Right lobe of liver (tissue), 6 donors: Measurements from ENCODE around the gene POLR1G. TPM values are rescaled to one million over a fixed set of nuclear protein-coding genes. Genes with fewer than 3 reads are reported as not detected.
A peak's percentile ranks its signal among the peaks of the same experiment; 100 is the strongest.

Source experiments
- ATAC-seq, 4 donors: fragments of 200-7000 bp; cut with Tn5 transposase; one replicate each; pipeline ENCODE4 v1.9.1; 2020; ENCODE audit warnings: mild to moderate bottlenecking in 4 of 4, moderate library complexity in 4 of 4
- DNase-seq, 3 donors: peaks; one replicate each; pipeline ENCODE4 v3.0.0-alpha.2; 2020
- H3K27ac ChIP-seq, 3 donors: fragments of 200-600 bp; one replicate each; pipeline ENCODE4 v1.8.0; 2022
- H3K27me3 ChIP-seq, 2 donors: fragments of 200-600 bp; one replicate each; pipeline ENCODE4 v1.8.0; 2022
- H3K36me3 ChIP-seq, 4 donors: fragments of 200-600 bp; sonication (generic) in 1 of 4; one replicate each; pipeline versions ENCODE4 v1.5.1 to v1.8.0; 2017 to 2022; ENCODE audit warnings: control low read depth in 1 of 4
- H3K4me1 ChIP-seq, 4 donors: fragments of 200-600 bp; sonication (generic) in 1 of 4; one replicate each; pipeline versions ENCODE4 v1.5.1 to v1.8.0; 2017 to 2022; ENCODE audit warnings: control low read depth in 1 of 4
- H3K4me3 ChIP-seq, 3 donors: fragments of 200-600 bp; one replicate each; pipeline ENCODE4 v1.8.0; 2022
- H3K9me3 ChIP-seq, 4 donors: fragments of 200-600 bp; sonication (generic) in 1 of 4; one replicate each; pipeline versions ENCODE4 v1.5.1 to v1.8.0; 2017 to 2022; ENCODE audit warnings: control low read depth in 1 of 4
- POLR2A ChIP-seq: fragments of 450-650 bp; IDR thresholded peaks from one replicate; pipeline ENCODE4 v1.6.1; 2017; ENCODE audit warnings: antibody characterized with exemption, mild to moderate bottlenecking
- WGBS: methylation state at CpG from one replicate; pipeline ENCODE4 v1.1.6; 2018; ENCODE audit warnings: low coverage, low lambda C conversion rate; ENCODE audit not compliant: insufficient coverage; ENCODE audit errors: missing lambda C conversion rate; 5-methylcytosine and 5-hydroxymethylcytosine counted together
- intact Hi-C, 2 donors: fragments of 100-400 bp; cut with DNase I; formaldehyde crosslinking; loops; one replicate each; pipeline versions ENCODE4 v1.11.2 to v1.14.1; 2022
- long read RNA-seq: library from polyadenylated mRNA; unstranded; transcript quantifications from one replicate; pipeline ENCODE4 v2.0.0, GENCODE V29; 2019
- total RNA-seq, 6 experiments: library from RNA; depleted of rRNA in 2 of 6; stranded (reverse); fragments of >200 nt in 2 of 6; fragmentation: NEBNext Ultra II Directional in 3 of 6; extraction: Animal tissue kit (Norgen Biotek cat#: 25700) in 3 of 6; gene quantifications; one replicate each; pipeline versions ENCODE4 v1.1.0 to v1.2.4, GENCODE V29; 2016 to 2023
- TF ChIP-seq, protein P1 (sequence below), 4 donors: fragments of 200-600 bp in 3 of 4; fragments of 450-650 bp in 1 of 4; IDR thresholded peaks; one replicate each; pipeline versions ENCODE4 v1.5.1 to v1.8.0; 2016 to 2022; ENCODE audit warnings: antibody characterized with exemption in 4 of 4, mild to moderate bottlenecking in 2 of 4
- donor health status: DM: no; HTN: yes; CAD: no.
- donor health status: DM: no; HTN: no; CAD: no.
- donor health status: DM: no; HTN: no; CAD: no.
- donor health status: DM: no; HTN: yes; CAD: no.
- donor health status: DM: no; HTN: yes; CAD: no.

POLR1G gene
- 1 to 10 TPM; 1.3 to 4.5 (median 3.2) TPM for total RNA-seq
- long read RNA-seq, partial matches to known transcripts, result 0 of 2 reads
- long read RNA-seq, other reads (novel, unspliced or antisense), result 1 of 2 reads

DNA sequence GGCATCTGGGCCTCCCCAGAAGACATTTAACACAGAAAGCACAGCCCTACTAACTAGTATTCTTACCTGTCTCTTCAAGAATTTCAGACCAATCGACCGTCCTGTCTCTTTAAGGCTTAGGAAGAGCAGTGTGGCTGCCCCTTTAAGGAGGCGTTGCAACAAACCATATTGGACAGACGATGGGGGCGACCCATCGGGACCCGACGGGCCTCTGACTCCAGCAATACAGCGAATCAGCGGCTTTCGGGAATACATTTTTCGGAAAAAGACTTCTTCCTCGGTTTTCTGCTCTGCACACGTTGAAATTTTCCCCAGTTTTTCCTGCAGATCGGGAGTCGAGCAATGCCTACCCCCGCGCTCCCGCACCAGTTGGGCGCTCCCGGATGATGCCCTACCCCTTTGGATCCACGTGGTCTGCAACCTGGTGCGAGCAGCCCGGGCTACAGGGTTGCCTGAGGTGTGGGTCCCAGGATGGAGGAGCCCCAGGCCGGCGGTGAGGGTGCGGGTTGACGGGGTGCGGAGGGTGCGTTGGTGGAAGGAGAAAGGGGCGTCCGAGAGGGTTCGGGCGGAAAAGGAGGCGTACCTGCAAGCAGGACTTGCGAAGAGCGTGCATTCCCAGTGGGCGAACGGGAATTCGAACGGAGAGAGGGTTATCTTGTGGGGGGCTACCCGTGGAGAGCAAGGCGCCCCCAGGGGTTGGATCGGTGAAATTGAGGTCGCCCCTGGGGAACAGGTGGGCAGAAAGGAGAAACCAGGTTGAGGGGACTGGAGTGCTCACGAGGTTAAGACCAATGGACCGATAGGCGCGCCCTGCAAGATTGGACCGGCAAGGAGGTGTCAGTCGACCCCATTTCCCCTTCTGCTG lies at the start of gene POLR1G:
POLR1G (plus strand) TSS at position 419 of the 865 bp plus-strand sequence; CDS start at position 472, 53 bp downstream.
- DNase-seq (peak; percentile 80 to 86 (median 83)), ATAC-seq (peak; percentile 60 to 79 (median 72))
- intact Hi-C loops, result no loop called here
- Histone ChIP-seq H3K36me3 (no peaks in the 10 kb centered on the region), H3K4me3 (peak within 1 kb of the TSS; percentile 66 to 87 (median 71)), H3K4me1 (peaks cover 0 to 13% (median 6%) of the 10 kb centered on the region in 4 donors), H3K9me3 (no peaks in the 10 kb centered on the region), H3K27me3 (no peaks in the 10 kb centered on the region), H3K27ac (peak within 1 kb of the TSS; percentile 93 to 97 (median 96))
- TF ChIP-seq POLR2A, result peak; percentile 38
- TF ChIP-seq, protein P1, sequence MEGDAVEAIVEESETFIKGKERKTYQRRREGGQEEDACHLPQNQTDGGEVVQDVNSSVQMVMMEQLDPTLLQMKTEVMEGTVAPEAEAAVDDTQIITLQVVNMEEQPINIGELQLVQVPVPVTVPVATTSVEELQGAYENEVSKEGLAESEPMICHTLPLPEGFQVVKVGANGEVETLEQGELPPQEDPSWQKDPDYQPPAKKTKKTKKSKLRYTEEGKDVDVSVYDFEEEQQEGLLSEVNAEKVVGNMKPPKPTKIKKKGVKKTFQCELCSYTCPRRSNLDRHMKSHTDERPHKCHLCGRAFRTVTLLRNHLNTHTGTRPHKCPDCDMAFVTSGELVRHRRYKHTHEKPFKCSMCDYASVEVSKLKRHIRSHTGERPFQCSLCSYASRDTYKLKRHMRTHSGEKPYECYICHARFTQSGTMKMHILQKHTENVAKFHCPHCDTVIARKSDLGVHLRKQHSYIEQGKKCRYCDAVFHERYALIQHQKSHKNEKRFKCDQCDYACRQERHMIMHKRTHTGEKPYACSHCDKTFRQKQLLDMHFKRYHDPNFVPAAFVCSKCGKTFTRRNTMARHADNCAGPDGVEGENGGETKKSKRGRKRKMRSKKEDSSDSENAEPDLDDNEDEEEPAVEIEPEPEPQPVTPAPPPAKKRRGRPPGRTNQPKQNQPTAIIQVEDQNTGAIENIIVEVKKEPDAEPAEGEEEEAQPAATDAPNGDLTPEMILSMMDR (IDR thresholded peaks at IDR 0.05), result peak in 1 of 4 donors; percentile 33
- 0% methylated on average over 46 of the region's 51 CpGs for WGBS

DNA sequence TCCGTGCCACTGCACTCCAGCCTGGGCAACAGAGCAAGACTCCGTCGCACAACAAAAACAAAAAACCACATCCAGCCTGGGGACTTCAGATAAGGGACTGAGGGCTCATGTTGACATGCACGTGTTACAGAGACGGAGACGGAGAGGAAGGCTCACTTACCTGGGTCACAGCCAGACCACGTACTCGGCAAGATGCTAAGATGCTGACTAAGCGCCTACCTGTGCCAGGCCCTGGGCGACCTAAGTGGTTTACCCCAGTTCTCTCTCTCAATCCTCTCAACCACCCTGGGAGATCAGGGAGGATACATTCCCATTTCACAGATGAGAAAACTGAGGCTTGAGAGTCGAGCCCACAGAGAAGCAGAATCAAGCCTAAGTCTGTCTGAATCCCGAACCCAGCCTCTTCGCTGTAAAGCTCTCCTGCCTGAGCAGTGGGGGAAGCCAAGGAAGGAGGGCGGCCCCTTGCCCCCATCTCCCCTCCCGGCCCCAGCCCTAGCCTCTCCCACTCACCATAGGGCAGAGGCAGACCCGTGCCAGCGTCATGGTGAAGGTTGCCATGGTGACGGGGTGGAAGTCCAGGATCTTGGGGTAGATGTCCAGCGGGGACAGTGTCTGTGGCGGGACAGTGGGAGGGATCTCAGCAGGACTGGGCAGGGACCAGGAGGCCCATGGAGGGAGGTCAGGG lies 49.5 kb upstream of the POLR1G start:
- no peak overlapping the region for H3K27ac ChIP-seq
- no peaks in the 10 kb centered on the region for H3K9me3 ChIP-seq
- intact Hi-C loops, result no loop called here
- H3K4me3 ChIP-seq, result no peak overlapping the region
- DNase-seq, result no peak
- TF ChIP-seq POLR2A, result no peak
- TF ChIP-seq, protein P1 (IDR thresholded peaks at IDR 0.05), result no peak
- no peak for ATAC-seq
- H3K27me3 ChIP-seq, result no peaks in the 10 kb centered on the region
- WGBS, result 77% methylated on average over 8 of the region's 20 CpGs
- no peaks in the 10 kb centered on the region for H3K4me1 ChIP-seq
- peaks cover 0 to 8% (median 0%) of the 10 kb centered on the region in 4 donors for H3K36me3 ChIP-seq

DNA sequence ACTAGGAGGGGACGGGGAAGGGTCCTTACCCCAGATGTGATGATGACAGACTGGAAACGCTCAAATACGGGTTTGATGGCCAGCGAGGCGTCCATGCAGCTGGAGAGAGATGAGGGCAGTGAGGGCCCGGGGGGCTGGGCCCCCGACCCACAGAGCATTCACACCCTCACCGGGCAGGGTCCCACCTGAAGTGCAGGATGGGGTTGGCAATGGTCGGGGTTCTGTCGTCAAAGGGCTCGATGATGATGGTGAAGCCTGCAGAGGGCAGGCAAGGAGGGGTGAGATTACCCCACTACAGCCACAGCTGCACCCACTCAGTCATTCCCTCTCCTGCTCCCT lies 49.0 kb upstream of the POLR1G start:
- no CpG with 5 or more reads among the region's 11 CpGs for whole genome bisulfite sequencing
- Histone ChIP-seq H3K36me3 (peaks cover 0 to 5% (median 0%) of the 10 kb centered on the region in 4 donors), H3K4me1 (no peaks in the 10 kb centered on the region), H3K9me3 (no peaks in the 10 kb centered on the region), H3K27me3 (no peaks in the 10 kb centered on the region), H3K4me3 (no peak overlapping the region), H3K27ac (no peak overlapping the region)
- ATAC-seq (no peak), DNase-seq (no peak)
- intact Hi-C loops, result no loop called here
- TF ChIP-seq POLR2A, result no peak
- TF ChIP-seq, protein P1 (IDR thresholded peaks at IDR 0.05), result no peak

- intact Hi-C loops, result no loop called here
These were observed 48.1 kb upstream of the POLR1G start for GRCh38 chr19:45358213-45358792.

More at GRCh38 chr19:45358213-45358792, 48.1 kb upstream of the POLR1G start:
- H3K27ac ChIP-seq, result no peak overlapping the region
- 92% methylated on average over 6 of the region's 12 CpGs for WGBS
- H3K4me3 ChIP-seq, result no peak overlapping the region
- DNase-seq (no peak), ATAC-seq (no peak)
- TF ChIP-seq POLR2A, result no peak
- TF ChIP-seq, protein P1 (IDR thresholded peaks at IDR 0.05), result no peak
- no peaks in the 10 kb centered on the region for H3K9me3 ChIP-seq
- H3K36me3 ChIP-seq, result peaks cover 0 to 5% (median 0%) of the 10 kb centered on the region in 4 donors
- H3K4me1 ChIP-seq, result no peaks in the 10 kb centered on the region
- no peaks in the 10 kb centered on the region for H3K27me3 ChIP-seq
